Trophoblast cell (in vitro differentiated cells and primary cell): Measurements from ENCODE around the gene SCYGR7.
A peak's percentile ranks its signal among the peaks of the same experiment; 100 is the strongest.

Experiments used
- DNase-seq, 2 donors: peaks; one replicate each; pipeline ENCODE4 v3.0.0-alpha.2; 2016
- H2AFZ ChIP-seq: 2 replicates; pipeline ENCODE4 v1.6.1; 2013; ENCODE audit warnings: low read length, moderate library complexity, mild to moderate bottlenecking; ENCODE audit not compliant: insufficient read depth, poor library complexity
- H2AK5ac ChIP-seq: 2 replicates; pipeline ENCODE4 v1.6.1; 2013; ENCODE audit warnings: mild to moderate bottlenecking, low read length
- H2BK120ac ChIP-seq: 2 replicates; pipeline ENCODE4 v1.6.1; 2013; ENCODE audit warnings: low read length, mild to moderate bottlenecking, moderate library complexity; ENCODE audit not compliant: insufficient read depth, poor library complexity
- H2BK12ac ChIP-seq: 2 replicates; pipeline ENCODE4 v1.6.1; 2013; ENCODE audit warnings: mild to moderate bottlenecking, low read length, moderate library complexity
- H2BK5ac ChIP-seq: 2 replicates; pipeline ENCODE4 v1.6.1; 2013; ENCODE audit warnings: low read length, low read depth, moderate library complexity, mild to moderate bottlenecking; ENCODE audit not compliant: poor library complexity
- H3K14ac ChIP-seq: 2 replicates; pipeline ENCODE4 v1.6.1; 2013; ENCODE audit warnings: mild to moderate bottlenecking, low read length
- H3K18ac ChIP-seq: 2 replicates; pipeline ENCODE4 v1.6.1; 2013; ENCODE audit warnings: mild to moderate bottlenecking, low read length
- H3K23ac ChIP-seq: 2 replicates; pipeline ENCODE4 v1.6.1; 2013; ENCODE audit warnings: low read length
- H3K27ac ChIP-seq: 2 replicates; pipeline ENCODE4 v1.5.1; 2013; ENCODE audit warnings: low read depth, mild to moderate bottlenecking, inconsistent platforms, low read length, moderate library complexity
- H3K27me3 ChIP-seq: 2 replicates; pipeline ENCODE4 v1.6.1; 2013; ENCODE audit warnings: inconsistent platforms, mild to moderate bottlenecking, low read length, moderate library complexity; ENCODE audit not compliant: insufficient read depth
- H3K36me3 ChIP-seq, 2 experiments: 1 replicate in 1 of 2; 2 replicates in 1 of 2; pipeline ENCODE4 v1.6.1; 2013; ENCODE audit warnings: low read length in 2 of 2, mild to moderate bottlenecking in 2 of 2, moderate library complexity in 1 of 2; ENCODE audit not compliant: insufficient read depth in 2 of 2, control insufficient read depth in 1 of 2
- H3K4ac ChIP-seq: 2 replicates; pipeline ENCODE4 v1.6.1; 2013; ENCODE audit warnings: low read depth, mild to moderate bottlenecking, low read length, moderate library complexity
- H3K4me1 ChIP-seq, 2 experiments: 1 replicate in 1 of 2; 2 replicates in 1 of 2; pipeline ENCODE4 v1.6.1; 2013; ENCODE audit warnings: low read length in 2 of 2, mild to moderate bottlenecking in 2 of 2, moderate library complexity in 1 of 2; ENCODE audit not compliant: insufficient read depth in 2 of 2, control insufficient read depth in 1 of 2
- H3K4me2 ChIP-seq: 2 replicates; pipeline ENCODE4 v1.6.1; 2013; ENCODE audit warnings: inconsistent platforms, mild to moderate bottlenecking, low read length, moderate library complexity
- H3K4me3 ChIP-seq: 2 replicates; pipeline ENCODE4 v1.5.1; 2013; ENCODE audit warnings: mild to moderate bottlenecking, low read depth, low read length, inconsistent platforms
- H3K79me1 ChIP-seq: one replicate; pipeline ENCODE4 v1.6.1; 2013; ENCODE audit warnings: low read length
- H3K79me2 ChIP-seq: 2 replicates; pipeline ENCODE4 v1.6.1; 2013; ENCODE audit warnings: low read length, mild to moderate bottlenecking; ENCODE audit not compliant: control insufficient read depth, insufficient read depth, poor library complexity
- H3K9ac ChIP-seq: 2 replicates; pipeline ENCODE4 v1.6.1; 2013; ENCODE audit warnings: mild to moderate bottlenecking, low read length
- H3K9me3 ChIP-seq: 2 replicates; pipeline ENCODE4 v1.6.1; 2013; ENCODE audit warnings: low read depth, mild to moderate bottlenecking, control low read depth, inconsistent platforms, low read length; ENCODE audit not compliant: insufficient read depth
- H4K12ac ChIP-seq: 2 replicates; pipeline ENCODE4 v1.6.1; 2013; ENCODE audit warnings: low read depth, mild to moderate bottlenecking, low read length, moderate library complexity
- H4K8ac ChIP-seq: 2 replicates; pipeline ENCODE4 v1.6.1; 2013; ENCODE audit warnings: low read depth, mild to moderate bottlenecking, low read length, moderate library complexity
- H4K91ac ChIP-seq: one replicate; pipeline ENCODE4 v1.6.1; 2013; ENCODE audit warnings: low read depth, mild to moderate bottlenecking, low read length, moderate library complexity
- WGBS: extraction: QIAGEN DNeasy Blood & Tissue Kit; methylation state at CpG from one replicate; pipeline ENCODE4 v1.1.7; 2013; ENCODE audit warnings: missing lambda C conversion rate; ENCODE audit not compliant: insufficient read length, insufficient coverage; ENCODE audit errors: extremely low coverage; 5-methylcytosine and 5-hydroxymethylcytosine counted together

Gene SCYGR7

DNA sequence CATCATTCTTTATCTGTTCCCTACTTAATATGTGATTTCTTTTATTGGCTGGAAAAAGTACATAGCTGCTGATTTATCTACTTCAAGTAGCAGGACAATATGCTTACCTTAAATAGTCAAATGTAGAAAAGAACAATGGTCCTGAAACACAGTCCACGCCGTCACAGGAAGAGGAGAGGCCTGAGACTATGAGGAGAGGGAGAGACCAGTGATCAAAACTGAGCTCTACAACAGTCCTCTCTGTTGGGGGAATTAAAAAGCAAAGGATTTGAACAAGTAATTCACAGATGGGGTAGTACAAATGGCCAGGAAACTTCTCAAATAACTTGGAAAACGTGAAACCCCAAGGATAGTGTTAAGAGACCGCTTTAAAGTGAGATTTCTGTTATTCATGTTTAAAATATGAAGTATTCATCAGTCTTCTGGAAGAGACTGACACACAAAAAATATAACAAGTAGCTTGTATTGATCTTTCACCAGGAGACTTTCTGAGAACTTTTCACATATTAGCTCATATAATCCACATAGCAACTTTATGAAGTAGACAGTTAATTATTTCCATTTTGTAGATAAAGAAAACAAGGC is 37.7 kb downstream of the SCYGR7 start:
- no peak overlapping the region for H3K23ac ChIP-seq
- H2BK5ac ChIP-seq = no peak overlapping the region
- no peak overlapping the region for H3K9ac ChIP-seq
- H4K8ac ChIP-seq = no peak overlapping the region
- DNase-seq = no peak
- peaks cover 4% of the 10 kb centered on the region for H3K79me1 ChIP-seq
- H3K79me2 ChIP-seq = no peaks in the 10 kb centered on the region
- no peak overlapping the region for H3K4me3 ChIP-seq
- peaks cover 0 to 2% of the 10 kb centered on the region in 2 experiments for H3K4me1 ChIP-seq
- no peaks in the 10 kb centered on the region for H3K27me3 ChIP-seq
- peak overlapping the region; percentile 74 for H2BK12ac ChIP-seq
- no peaks in the 10 kb centered on the region for H3K36me3 ChIP-seq
- no peak overlapping the region for H4K12ac ChIP-seq
- H4K91ac ChIP-seq = no peak overlapping the region
- H3K14ac ChIP-seq = no peak overlapping the region
- no peak overlapping the region for H3K4ac ChIP-seq
- H2AFZ ChIP-seq = no peak overlapping the region
- no peak overlapping the region for H3K27ac ChIP-seq
- H2BK120ac ChIP-seq = no peak overlapping the region
- no peak overlapping the region for H3K4me2 ChIP-seq
- no CpG with 5 or more reads among the region's 4 CpGs for WGBS
- no peaks in the 10 kb centered on the region for H3K9me3 ChIP-seq
- no peak overlapping the region for H3K18ac ChIP-seq
- H2AK5ac ChIP-seq = no peak overlapping the region

- Histone ChIP-seq H2BK120ac (no peak overlapping the region), H3K9ac (no peak overlapping the region), H2BK12ac (no peak overlapping the region), H3K18ac (no peak overlapping the region), H3K4me1 (peaks cover 0 to 2% of the 10 kb centered on the region in 2 experiments), H3K9me3 (no peaks in the 10 kb centered on the region), H4K91ac (no peak overlapping the region), H3K27ac (no peak overlapping the region), H3K4me2 (no peak overlapping the region), H3K79me1 (peaks cover 2% of the 10 kb centered on the region), H3K36me3 (no peaks in the 10 kb centered on the region), H4K8ac (no peak overlapping the region), H3K23ac (no peak overlapping the region), H3K27me3 (no peaks in the 10 kb centered on the region), H3K79me2 (no peaks in the 10 kb centered on the region), H3K14ac (no peak overlapping the region), H4K12ac (no peak overlapping the region), H2BK5ac (no peak overlapping the region), H2AK5ac (no peak overlapping the region), H3K4me3 (no peak overlapping the region), H2AFZ (no peak overlapping the region), H3K4ac (no peak overlapping the region)
- no CpG with 5 or more reads among the region's 11 CpGs for WGBS
- DNase-seq = peak; percentile 54 to 87
Observed at GRCh38 chr2:227766373-227766883, 38.3 kb downstream of the SCYGR7 start.

- Histone ChIP-seq H2AFZ (no peak overlapping the region), H3K9me3 (no peaks in the 10 kb centered on the region), H2BK12ac (no peak overlapping the region), H2AK5ac (peak overlapping the region; percentile 30), H3K4me2 (no peak overlapping the region), H2BK5ac (no peak overlapping the region), H3K14ac (no peak overlapping the region), H3K79me2 (no peaks in the 10 kb centered on the region), H3K23ac (no peak overlapping the region), H3K9ac (no peak overlapping the region), H3K4ac (no peak overlapping the region), H3K27ac (no peak overlapping the region), H2BK120ac (no peak overlapping the region), H3K18ac (no peak overlapping the region), H4K12ac (no peak overlapping the region), H3K36me3 (no peaks in the 10 kb centered on the region), H3K79me1 (peaks cover 2% of the 10 kb centered on the region), H4K8ac (no peak overlapping the region), H3K27me3 (no peaks in the 10 kb centered on the region), H4K91ac (peak overlapping the region; percentile 28), H3K4me1 (no peaks in the 10 kb centered on the region), H3K4me3 (no peak overlapping the region)
- WGBS = no CpG with 5 or more reads among the region's 22 CpGs
- no peak for DNase-seq
Observed at GRCh38 chr2:227767830-227768229, 39.7 kb downstream of the SCYGR7 start.

DNA sequence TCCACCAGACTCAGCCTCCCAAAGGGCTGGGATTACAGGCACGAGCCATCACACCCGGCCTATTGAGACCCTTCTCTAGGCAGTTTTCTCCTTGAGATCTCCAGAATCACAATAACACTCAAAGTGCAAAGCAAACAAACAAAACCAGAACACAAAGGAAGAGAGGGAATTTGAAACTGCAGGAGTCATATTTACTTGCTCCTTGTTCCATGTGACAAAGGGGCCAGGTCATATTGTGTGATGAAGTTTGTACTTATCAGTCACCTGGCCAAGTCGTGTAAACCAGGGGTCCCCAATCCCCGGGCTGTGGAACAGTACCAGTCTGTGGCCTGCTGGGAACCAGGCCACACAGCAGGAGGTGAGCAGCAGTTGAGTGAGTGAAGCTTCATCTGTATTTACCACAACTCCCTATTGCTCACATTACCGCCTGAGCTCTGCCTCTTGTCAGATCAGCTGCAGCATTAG is 44.1 kb downstream of the SCYGR7 start:
- Histone ChIP-seq H3K9me3 (no peaks in the 10 kb centered on the region), H2AFZ (no peak overlapping the region), H3K23ac (no peak overlapping the region), H3K14ac (no peak overlapping the region), H3K4ac (no peak overlapping the region), H2BK12ac (no peak overlapping the region), H3K9ac (no peak overlapping the region), H4K12ac (no peak overlapping the region), H2BK120ac (no peak overlapping the region), H2AK5ac (no peak overlapping the region), H3K18ac (no peak overlapping the region), H3K27ac (no peak overlapping the region), H3K4me1 (no peaks in the 10 kb centered on the region), H3K27me3 (no peaks in the 10 kb centered on the region), H3K79me1 (no peaks in the 10 kb centered on the region), H3K36me3 (no peaks in the 10 kb centered on the region), H4K91ac (no peak overlapping the region), H3K79me2 (no peaks in the 10 kb centered on the region), H2BK5ac (no peak overlapping the region), H4K8ac (no peak overlapping the region), H3K4me2 (no peak overlapping the region), H3K4me3 (no peak overlapping the region)
- no peak for DNase-seq
- WGBS = no CpG with 5 or more reads among the region's 5 CpGs
